ENCODE results near the gene PDE4D.

- TF ChIP-seq CTCF (optimal IDR thresholded peaks at IDR 0.05 in 1 of 3, IDR thresholded peaks at IDR 0.05 in 1 of 3, conservative IDR thresholded peaks at IDR 0.05 in 1 of 3; ENCODE audit: extremely low read depth in 1 of 3, insufficient read depth in 2 of 3, low read length in 3 of 3) = no peak
- TF ChIP-seq EZH2 (IDR thresholded peaks at IDR 0.05; ENCODE audit: low read length) = no peak
Measured at GRCh38 chr5:59521476-59521875, 372.1 kb downstream of the PDE4D start.
